GM12864 (cell line): ENCODE data around the gene SELPLG.

ENCODE experiments used
- DNase-seq: peaks from one replicate; pipeline ENCODE4 v3.0.0-alpha.2; 2011; ENCODE audit warnings: low read depth
- H3K4me3 ChIP-seq: 2 replicates; pipeline ENCODE4 v1.5.1; 2011; ENCODE audit warnings: mild to moderate bottlenecking, low read depth, low read length, control low read depth
- CTCF ChIP-seq: IDR thresholded peaks from 2 replicates; pipeline ENCODE4 v1.5.1; 2011; ENCODE audit warnings: low read depth, mild to moderate bottlenecking, moderate library complexity, low read length, control low read depth, inconsistent platforms; ENCODE audit errors: missing control alignments

SELPLG gene

GRCh38 chr12:108589840-108590229 lies 43.9 kb downstream of the SELPLG start:
- DNase-seq, result no peak
- TF ChIP-seq CTCF, result no peak

GRCh38 chr12:108589028-108589839 lies 44.5 kb downstream of the SELPLG start:
- no peak for TF ChIP-seq CTCF
- H3K4me3 ChIP-seq, result no peak overlapping the region
- no peak for DNase-seq

More at GRCh38 chr12:108589840-108590229, 43.9 kb downstream of the SELPLG start:
- no peak overlapping the region for H3K4me3 ChIP-seq

- TF ChIP-seq CTCF, result no peak
- no peak for DNase-seq
- no peak overlapping the region for H3K4me3 ChIP-seq
Measured at GRCh38 chr12:108587826-108588225, 45.9 kb downstream of the SELPLG start.

GRCh38 chr12:108586306-108586705 lies 47.4 kb downstream of the SELPLG start:
- TF ChIP-seq CTCF, result no peak
- no peak for DNase-seq
- no peak overlapping the region for H3K4me3 ChIP-seq

- DNase-seq, result no peak
- H3K4me3 ChIP-seq, result no peak overlapping the region
- TF ChIP-seq CTCF, result no peak
Measured at GRCh38 chr12:108585864-108586263, 47.8 kb downstream of the SELPLG start.

GRCh38 chr12:108584456-108585065 lies 49.1 kb downstream of the SELPLG start:
- no peak overlapping the region for H3K4me3 ChIP-seq
- TF ChIP-seq CTCF, result no peak
- no peak for DNase-seq
